ENCODE data around the gene CLPTM1L. TPM values are rescaled to one million over a fixed set of nuclear protein-coding genes. Genes with fewer than 3 reads are reported as not detected.

The CLPTM1L gene
- polyA plus RNA-seq, 1 experiment, result 85.5 TPM

DNA sequence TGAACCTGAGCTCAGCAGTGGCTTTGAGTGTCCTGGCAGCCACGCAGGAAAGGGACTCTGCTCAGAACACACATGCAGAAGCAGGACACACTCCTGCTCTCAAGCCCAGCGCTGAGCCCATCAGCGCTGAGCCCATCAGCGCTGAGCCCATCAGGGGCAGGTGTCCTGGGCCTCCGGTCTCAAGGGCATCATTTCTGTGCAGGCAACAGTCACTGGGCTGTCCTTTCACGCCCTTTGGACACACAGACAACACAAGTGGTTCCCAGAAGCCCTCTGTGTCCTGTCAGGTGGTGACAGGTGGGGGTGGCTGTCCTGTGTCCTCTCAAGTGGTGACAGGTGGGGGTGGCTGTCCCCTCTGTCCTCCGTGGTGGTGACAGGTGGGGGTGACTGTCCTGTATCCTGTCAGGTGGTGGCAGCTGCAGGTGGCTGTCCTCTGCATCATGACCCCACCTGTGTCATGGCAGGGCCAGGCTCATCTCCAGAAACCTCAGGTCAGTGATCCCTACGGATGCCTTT, 39.0 kb upstream of the CLPTM1L start:
- peaks cover 31% of the 10 kb centered on the region for H3K27me3 ChIP-seq (ENCODE audit: control insufficient read depth, insufficient read depth, low read length)
- H3K27ac ChIP-seq (ENCODE audit: low read depth, low read length), result no peak overlapping the region
- H3K9me3 ChIP-seq (ENCODE audit: control insufficient read depth, insufficient read depth, low read length), result peaks cover 8% of the 10 kb centered on the region
- H3K4me3 ChIP-seq (ENCODE audit: low read depth, low read length), result no peak overlapping the region
- ChIA-PET POLR2A (no interaction called here), CTCF (no interaction called here)
- TF ChIP-seq, protein P1, sequence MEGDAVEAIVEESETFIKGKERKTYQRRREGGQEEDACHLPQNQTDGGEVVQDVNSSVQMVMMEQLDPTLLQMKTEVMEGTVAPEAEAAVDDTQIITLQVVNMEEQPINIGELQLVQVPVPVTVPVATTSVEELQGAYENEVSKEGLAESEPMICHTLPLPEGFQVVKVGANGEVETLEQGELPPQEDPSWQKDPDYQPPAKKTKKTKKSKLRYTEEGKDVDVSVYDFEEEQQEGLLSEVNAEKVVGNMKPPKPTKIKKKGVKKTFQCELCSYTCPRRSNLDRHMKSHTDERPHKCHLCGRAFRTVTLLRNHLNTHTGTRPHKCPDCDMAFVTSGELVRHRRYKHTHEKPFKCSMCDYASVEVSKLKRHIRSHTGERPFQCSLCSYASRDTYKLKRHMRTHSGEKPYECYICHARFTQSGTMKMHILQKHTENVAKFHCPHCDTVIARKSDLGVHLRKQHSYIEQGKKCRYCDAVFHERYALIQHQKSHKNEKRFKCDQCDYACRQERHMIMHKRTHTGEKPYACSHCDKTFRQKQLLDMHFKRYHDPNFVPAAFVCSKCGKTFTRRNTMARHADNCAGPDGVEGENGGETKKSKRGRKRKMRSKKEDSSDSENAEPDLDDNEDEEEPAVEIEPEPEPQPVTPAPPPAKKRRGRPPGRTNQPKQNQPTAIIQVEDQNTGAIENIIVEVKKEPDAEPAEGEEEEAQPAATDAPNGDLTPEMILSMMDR (IDR thresholded peaks at IDR 0.05; ENCODE audit: low read depth, low read length), result no peak
- no peak for DNase-seq (ENCODE audit: low read depth, low spot score)

DNA sequence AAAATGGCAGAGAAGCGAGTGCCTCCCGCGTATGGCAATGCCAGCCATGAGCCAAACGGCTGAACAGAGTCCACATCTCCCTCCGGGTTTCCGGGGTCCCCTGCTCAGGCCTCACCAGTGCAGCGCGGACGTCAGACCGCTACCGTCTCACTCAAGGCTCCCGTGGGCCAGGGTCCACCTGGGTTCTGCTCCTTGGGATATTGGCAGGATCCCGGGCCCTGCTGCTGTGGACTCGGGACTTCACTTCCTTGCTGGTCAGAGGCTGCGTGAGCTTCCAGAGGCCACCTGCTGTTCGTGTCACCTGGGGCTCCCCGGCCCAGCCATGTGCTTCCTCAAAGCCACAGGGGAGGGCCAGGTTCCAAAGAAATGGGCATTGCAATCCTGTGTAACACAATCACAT, 38.4 kb upstream of the CLPTM1L start:
- Histone ChIP-seq H3K4me3 (ENCODE audit: low read depth, low read length) (no peak overlapping the region), H3K27ac (ENCODE audit: low read depth, low read length) (no peak overlapping the region), H3K27me3 (ENCODE audit: control insufficient read depth, insufficient read depth, low read length) (peaks cover 30% of the 10 kb centered on the region), H3K9me3 (ENCODE audit: control insufficient read depth, insufficient read depth, low read length) (peaks cover 11% of the 10 kb centered on the region)
- POLR2A ChIA-PET, result no interaction called here
- CTCF ChIA-PET, result no interaction called here
- TF ChIP-seq, protein P1 (IDR thresholded peaks at IDR 0.05; ENCODE audit: low read depth, low read length), result no peak
- no peak for DNase-seq (ENCODE audit: low read depth, low spot score)

DNA sequence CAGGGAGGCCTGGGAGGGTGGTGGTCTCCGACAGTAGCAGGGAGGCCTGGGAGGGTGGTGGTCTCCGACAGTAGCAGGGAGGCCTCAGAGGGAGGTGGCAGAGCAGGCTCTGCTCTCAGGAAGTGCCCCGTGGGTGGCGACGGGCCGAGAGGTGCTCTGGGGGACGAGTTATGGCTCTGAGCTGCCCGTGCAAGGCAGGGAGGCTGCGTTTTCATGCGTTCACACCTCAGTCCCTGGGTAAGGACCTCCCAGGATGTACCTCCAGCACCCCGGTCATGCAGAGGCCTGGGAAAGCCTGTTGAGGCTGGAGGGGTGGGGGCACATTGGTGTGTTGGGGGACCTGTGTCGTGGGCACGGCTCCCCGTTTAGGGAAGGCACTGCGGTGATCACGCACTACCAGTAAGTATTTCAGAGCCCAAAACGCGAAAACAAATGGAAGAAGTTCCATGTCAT, 37.4 kb upstream of the CLPTM1L start:
- DNase-seq (ENCODE audit: low read depth, low spot score), result no peak
- TF ChIP-seq, protein P1 (IDR thresholded peaks at IDR 0.05; ENCODE audit: low read depth, low read length), result no peak
- H3K27ac ChIP-seq (ENCODE audit: low read depth, low read length), result no peak overlapping the region
- H3K9me3 ChIP-seq (ENCODE audit: control insufficient read depth, insufficient read depth, low read length), result peaks cover 11% of the 10 kb centered on the region
- H3K27me3 ChIP-seq (ENCODE audit: control insufficient read depth, insufficient read depth, low read length), result peaks cover 21% of the 10 kb centered on the region
- ChIA-PET CTCF (no interaction called here), POLR2A (no interaction called here)
- no peak overlapping the region for H3K4me3 ChIP-seq (ENCODE audit: low read depth, low read length)

DNA sequence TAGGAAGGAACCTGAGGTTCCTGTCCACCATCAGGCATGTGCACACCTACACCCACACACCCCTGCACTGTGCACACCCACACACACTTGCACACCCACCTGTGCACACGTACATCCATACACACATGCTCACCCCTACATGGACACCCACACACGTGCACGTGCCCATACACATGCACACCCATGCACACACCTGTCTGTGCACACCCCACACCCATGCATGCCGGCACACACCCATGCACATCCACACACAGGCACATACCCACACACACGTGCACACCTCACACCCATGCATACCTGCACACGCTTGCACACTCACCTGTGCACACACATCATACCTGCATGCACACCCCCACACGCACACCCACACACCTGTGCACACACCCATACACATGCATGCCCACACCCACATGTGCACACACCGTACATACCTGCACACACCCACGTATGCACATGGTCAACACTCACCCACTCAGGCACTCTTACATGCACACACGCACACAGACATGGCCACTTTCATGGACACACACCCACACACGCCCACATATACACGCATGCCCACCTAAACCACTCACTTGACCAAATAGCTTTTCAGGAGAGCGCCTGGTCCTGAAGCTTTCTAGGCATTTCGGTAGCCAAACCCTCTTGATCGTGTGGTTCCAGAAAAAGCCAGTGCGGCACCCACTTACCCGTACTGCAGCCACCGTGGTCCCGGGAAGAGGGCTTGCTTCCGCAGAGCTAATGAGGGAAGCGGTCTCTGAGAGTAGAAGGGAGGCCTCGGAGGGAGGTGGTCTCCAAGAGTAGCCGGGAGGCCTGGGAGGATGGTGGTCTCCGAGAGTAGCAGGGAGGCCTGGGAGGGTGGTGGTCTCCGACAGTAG, 36.7 kb upstream of the CLPTM1L start:
- Histone ChIP-seq H3K9me3 (ENCODE audit: control insufficient read depth, insufficient read depth, low read length) (peaks cover 11% of the 10 kb centered on the region), H3K27me3 (ENCODE audit: control insufficient read depth, insufficient read depth, low read length) (peaks cover 14% of the 10 kb centered on the region), H3K4me3 (ENCODE audit: low read depth, low read length) (no peak overlapping the region), H3K27ac (ENCODE audit: low read depth, low read length) (no peak overlapping the region)
- CTCF ChIA-PET, result interaction anchor here (0.6 to 2.2 kb wide), 4 partner anchors 27 to 1341 kb away, joined by 5 to 13 read pairs (median 7); no protein-coding TSS in a partner anchor
- TF ChIP-seq, protein P1 (IDR thresholded peaks at IDR 0.05; ENCODE audit: low read depth, low read length), result no peak
- DNase-seq (ENCODE audit: low read depth, low spot score), result no peak
- POLR2A ChIA-PET, result no interaction called here

DNA sequence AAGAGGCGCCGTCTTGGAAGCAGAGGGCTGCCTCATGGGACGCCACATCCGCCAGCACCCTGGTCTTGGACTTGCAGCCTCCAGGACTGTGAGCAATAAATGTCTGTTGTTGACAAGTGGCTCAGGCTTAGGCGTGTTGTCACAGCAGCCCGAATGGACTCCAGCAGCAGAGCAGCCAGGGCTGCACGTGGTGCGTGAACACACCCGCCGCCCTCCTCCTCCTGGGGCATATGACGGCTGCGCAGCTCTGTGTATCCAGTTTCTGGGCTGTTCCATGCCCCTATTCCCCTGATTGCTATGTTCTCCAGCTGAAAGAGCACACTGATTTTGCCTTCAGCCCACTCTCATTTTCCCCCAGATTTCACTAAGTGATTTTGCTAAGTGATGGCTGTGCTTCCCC, 36.0 kb upstream of the CLPTM1L start:
- H3K27ac ChIP-seq (ENCODE audit: low read depth, low read length), result no peak overlapping the region
- TF ChIP-seq, protein P1 (IDR thresholded peaks at IDR 0.05; ENCODE audit: low read depth, low read length), result no peak
- DNase-seq (ENCODE audit: low read depth, low spot score), result no peak
- CTCF ChIA-PET, result interaction anchor here (0.6 to 2.2 kb wide), 8 partner anchors 10 to 1340 kb away, joined by 3 to 13 read pairs (median 6); no protein-coding TSS in a partner anchor
- peaks cover 11% of the 10 kb centered on the region for H3K9me3 ChIP-seq (ENCODE audit: control insufficient read depth, insufficient read depth, low read length)
- POLR2A ChIA-PET, result no interaction called here
- H3K4me3 ChIP-seq (ENCODE audit: low read depth, low read length), result no peak overlapping the region
- H3K27me3 ChIP-seq (ENCODE audit: control insufficient read depth, insufficient read depth, low read length), result peaks cover 8% of the 10 kb centered on the region

All from AG04450 (cell line).